ENCODE data around the gene SLC39A6. TPM values are rescaled to one million over a fixed set of nuclear protein-coding genes. Genes with fewer than 3 reads are reported as not detected.
A peak's percentile ranks its signal among the peaks of the same experiment; 100 is the strongest.
"Not testable (repeated sequence)": the region's sequence is repeated elsewhere in the genome, so short reads cannot be mapped to it uniquely, and the experiment has no call there.

SLC39A6 gene
- total RNA-seq, 1 donor from 2014 or later, result 185 TPM

DNA sequence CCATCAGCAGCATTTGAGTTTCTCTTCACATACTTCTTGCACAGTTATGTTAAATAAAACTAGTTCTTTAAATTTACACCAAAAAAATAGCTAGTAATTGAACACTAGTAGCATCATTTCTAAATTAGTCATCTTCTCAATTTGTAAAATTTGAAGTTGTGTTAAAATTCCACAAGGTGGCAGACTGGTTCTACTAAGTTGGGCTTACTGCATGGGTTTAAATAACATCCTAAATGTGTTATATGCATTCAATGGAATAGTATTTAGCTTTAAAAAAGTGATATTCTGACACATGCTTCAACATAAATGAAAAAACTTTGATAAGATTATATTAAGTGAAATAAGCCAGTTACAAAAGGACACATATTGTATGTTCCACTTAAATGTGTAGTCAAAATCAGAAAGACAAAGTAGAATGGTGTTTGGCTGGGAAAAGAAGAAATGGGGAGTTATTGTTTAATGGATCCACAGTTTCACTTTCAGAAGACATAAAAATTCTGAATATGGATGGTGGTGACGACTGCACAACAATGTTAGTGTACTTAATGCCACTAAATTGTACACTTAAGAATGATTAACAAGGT, 33.1 kb downstream of the SLC39A6 start:
- DNase-seq, result no peak

DNA sequence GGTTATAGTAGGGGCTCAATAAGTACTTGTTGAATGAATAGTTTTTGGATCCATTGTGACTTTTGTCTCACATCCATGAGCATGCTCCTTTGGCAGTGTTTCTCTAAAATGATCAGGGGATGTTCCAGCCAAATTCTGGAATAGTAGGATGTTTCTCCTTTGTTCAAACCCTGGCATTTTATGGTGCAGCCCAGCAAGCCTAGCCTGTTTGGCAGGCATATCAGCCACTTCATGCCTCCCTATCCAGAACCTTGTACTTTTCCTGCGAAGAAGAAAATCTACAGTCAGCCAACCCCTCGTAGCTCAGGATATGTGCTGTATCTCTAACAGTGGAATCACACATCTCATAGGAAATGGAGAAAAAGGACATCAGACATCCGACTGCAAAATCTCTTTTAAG, 34.7 kb downstream of the SLC39A6 start:
- no peak for DNase-seq

DNA sequence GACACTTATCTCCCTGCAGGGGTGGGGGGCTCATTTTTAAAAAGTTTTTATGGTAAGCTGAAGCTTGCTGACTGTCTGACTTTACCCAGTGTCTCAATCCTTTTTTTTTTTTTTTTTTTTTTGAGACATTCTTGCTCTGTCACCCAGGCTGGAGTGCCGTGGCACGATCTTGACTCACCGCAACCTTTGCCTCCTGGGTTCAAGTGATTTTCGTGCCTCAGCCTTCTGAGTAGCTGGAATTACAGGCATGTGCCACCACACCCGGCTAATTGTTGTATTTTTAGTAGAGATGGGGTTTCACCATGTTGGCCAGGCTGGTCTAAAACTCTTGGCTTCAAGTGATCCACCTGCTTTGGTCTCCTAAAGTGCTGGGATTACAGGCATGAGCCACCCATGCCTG, 37.0 kb downstream of the SLC39A6 start:
- not testable (repeated sequence) for DNase-seq

DNA sequence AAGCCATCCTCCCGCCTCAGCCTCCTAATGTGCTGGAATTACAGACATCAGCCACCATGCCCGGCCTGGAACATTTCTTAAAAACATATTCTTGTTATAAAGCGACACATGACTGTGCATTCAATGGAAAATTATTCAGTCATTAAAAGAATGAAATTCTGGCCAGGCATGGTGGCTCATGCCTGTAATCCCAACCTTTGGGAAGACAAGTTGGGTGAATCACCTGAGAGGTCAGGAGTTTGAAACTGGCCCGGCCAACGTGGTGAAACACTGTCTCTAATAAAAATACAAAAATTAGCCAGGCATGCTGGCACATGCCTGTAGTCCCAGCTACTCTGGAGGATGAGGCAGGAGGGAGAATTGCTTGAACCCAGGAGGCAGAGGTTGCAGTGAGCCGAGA, 40.1 kb downstream of the SLC39A6 start:
- no peak for DNase-seq

DNA sequence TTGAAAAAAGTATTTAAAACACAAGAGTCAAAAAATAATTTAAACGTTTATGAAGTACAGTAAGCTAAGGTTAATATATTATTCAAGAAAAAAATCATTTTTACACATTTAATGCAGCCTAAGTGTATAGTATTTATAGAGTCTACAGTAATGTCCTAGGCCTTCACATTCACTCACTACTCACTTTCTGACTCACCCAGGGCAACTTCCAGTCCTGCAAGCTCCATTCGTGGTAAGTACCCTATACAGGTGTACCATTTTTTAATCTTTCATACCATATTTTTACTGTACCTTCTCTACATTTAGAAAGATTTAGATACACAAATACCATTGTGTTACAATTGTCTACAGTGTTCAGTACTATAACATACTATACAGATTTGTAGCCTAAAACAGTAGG, 40.9 kb downstream of the SLC39A6 start:
- no peak for DNase-seq

DNA sequence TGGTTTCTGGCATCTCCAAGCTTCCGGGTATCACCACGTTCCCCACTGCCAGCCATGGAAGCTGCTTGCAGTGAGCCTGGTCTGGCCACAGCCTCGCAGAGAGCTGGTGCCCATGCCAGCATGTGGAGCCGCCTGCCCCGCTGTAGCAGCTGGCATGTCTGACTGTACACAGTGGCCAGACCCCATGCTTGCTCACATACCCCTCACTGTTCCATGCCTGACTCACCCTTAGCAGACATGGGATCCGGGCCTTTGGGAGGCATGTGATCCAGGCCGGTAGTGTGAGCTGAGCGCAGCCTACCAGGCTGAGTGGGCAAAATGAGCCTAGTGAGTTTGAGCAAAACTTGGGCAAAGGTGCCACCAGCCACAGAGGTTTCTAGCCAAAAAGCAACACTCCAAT, 43.0 kb downstream of the SLC39A6 start:
- no peak for DNase-seq

DNA sequence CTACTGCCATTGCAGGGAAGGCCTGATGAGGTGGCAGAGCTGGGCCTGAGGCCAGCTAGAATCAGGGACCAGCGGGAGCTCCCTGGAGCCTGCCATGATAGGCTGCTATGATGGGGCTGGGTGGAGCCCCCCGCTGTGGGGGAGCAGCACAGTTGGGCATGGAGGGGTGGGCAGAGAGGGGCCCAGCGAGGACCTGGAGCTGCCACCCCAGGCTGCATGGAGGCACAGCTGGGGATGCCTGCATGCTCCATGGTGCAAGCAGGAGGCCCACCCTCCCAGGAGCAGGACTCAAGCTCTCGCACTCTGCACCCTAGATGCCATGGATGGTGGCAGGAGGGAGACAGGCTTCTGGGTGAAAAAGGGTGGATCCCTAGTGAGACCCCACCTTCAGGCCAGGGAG, 43.9 kb downstream of the SLC39A6 start:
- DNase-seq, result no peak

DNA sequence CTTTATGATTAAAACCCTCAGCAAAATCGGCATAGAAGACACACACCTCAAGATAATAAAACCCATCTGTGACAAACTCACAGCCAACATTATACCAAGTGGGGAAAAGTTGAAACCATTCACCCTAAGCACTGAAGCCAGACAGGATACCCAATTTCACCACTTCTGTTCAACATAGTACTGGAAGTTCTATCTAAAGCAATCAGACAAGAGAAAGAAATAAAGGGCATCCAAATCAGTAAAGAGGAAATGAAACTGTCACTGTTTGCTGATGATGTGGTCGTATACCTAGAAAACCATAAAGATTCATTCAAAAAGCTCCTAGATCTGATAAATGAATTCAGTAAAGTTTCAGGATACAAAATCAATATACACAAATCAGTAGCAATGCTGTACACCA, 45.4 kb downstream of the SLC39A6 start:
- no peak for DNase-seq

DNA sequence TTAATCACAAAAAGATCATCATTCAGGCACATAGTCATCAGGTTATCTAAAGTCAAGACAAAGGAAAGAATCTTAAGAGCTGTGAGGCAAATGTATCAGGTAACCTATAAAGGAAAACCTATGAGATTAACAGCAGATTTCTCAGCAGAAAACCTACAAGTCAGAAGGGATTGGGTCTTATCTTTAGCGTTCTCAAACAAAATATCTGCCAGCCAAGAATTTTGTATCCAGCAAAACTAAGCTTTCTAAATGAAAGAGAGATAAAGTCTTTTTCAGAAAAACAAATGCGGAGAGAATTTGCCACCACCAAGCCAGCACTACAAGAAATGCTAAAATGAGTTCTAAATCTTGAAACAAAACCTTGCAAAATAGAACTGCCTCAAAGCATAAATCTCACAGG, 48.0 kb downstream of the SLC39A6 start:
- DNase-seq, result not testable (repeated sequence)

DNA sequence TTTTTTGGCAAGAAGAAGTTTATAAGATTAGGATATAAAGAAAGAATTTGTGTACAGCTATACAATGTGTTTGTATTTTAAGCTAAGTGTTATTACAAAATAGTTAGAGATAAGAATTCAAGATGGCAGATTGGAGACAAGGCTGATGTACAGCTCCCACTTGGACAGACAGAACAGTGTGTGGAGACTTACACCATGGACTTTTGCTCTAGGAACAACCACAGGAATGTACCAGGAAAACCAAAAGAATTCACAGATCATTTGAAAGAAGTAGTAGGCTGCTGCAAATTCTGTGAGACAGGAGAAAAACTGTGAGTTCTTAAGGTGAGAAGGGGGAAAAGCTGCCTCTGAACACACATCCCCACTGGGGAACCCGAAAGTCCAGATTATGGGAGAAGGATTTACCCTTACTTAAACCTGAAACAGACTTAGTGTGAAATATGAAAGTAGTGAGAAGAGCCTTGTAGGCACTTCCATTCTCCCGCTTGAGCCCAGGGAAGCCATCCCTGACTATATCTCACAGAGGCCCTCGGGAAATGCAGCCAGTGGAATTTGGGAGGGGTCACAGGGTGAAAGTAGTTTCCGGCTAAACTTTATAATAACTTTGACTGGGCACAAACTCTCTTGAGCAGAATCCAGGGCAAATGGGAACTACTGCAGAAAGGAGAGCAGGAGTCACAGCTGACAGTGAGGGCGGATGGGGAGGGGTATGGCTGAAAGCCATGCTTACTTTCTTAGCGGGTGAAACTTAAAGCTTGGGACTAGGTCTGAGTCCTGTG, 50.2 kb downstream of the SLC39A6 start:
- DNase-seq, result no peak

DNA sequence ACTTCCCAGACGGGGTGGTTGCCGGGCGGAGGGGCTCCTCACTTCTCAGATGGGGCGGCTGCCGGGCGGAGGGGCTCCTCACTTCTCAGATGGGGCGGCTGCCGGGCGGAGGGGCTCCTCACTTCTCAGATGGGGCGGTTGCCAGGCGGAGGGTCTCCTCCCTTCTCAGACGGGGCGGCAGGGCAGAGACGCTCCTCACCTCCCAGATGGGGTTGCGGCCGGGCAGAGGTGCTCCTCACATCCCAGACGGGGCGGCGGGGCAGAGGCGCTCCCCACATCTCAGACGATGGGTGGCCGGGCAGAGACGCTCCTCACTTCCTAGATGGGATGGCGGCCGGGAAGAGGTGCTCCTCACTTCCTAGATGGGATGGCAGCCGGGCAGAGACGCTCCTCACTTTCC, 51.4 kb downstream of the SLC39A6 start:
- DNase-seq, result not testable (repeated sequence)

DNA sequence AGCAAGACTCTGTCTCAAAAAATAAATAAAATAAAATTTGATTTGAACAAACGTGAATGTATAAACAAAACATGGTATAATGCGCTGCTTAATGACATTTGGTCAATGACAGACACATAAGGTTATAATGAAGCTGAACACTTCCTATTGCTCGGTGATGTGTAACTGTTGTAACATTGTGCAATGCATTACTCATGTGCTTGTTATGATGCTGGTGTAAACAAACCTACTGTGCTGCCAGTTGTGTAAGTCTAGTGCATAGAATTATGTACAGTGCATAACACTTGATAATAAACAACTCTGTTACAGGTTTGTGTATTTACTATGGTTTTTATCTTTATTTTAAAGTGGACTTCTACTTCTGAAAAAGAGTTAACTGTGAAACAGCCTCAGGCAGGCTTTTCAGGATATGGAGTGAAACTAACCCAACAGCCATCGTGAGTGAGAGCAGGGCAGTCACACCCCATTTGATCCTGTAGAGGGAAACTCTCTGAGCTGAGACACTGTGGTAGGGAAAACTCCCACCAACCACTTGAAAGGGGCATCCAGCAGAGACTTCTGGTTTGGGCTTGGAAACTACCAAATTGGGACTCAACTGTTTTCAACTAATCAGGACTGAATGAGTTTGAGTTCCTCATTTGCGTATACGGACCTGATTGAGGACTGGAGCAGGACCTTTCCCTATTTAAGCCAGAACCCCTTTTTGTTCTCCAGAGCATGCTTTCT, 53.1 kb downstream of the SLC39A6 start:
- DNase-seq, result no peak

DNA sequence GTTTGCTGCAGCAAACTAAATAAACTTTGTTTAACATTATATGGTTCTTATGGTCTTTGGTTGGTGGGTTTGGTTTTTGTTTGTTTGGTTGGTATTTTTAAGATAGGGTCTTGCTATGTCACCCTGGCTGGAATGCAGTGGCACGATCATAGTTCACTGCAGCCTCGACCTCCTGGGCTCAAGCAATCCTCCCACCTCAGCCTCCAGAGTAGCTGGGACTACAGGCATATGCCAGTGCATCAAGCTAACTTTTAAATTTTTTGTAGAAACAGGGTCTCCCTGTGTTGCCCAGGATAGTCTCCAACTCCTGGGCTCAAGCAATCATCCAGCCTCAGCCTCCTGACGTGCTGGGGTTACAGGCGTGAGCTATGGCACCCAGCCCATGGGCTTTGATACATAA, 54.7 kb downstream of the SLC39A6 start:
- DNase-seq, result no peak

DNA sequence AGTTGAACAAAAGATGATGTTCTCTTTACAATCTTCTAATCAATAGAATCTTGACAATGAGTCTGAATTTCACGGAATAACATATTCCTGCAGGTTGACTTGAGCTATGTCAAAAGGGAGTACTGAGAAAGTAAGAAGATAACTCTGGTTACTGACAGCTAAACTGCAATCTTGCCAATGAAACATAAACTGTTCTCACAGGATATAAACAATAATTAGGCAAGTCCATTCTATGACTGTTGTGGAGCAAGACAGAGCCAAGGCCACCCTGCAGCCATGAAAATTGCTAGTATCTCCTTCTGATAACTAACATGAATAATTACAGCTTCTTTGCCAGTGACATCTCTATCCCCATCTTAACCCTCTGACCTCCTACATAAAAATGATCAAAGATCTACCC, 55.5 kb downstream of the SLC39A6 start:
- DNase-seq, result no peak

DNA sequence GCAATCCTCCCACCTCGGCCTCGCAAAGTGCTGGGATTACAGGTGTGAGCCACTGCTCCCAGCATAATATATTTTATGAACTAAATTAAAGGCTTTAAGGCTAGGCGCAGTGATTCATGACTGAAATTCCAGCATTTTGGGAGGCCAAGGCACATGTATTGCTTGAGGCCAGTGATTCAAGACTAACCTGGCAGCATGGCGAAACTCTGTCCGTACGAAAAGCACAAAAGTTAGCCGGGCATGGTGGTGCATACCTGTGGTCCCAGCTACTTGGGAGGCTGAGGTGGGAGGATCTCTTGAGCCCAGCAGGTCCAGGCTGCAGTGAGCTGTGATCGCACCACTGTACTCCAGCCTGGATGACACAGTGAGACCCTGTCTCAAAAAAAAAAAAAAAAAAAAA, 56.7 kb downstream of the SLC39A6 start:
- not testable (repeated sequence) for DNase-seq

DNA sequence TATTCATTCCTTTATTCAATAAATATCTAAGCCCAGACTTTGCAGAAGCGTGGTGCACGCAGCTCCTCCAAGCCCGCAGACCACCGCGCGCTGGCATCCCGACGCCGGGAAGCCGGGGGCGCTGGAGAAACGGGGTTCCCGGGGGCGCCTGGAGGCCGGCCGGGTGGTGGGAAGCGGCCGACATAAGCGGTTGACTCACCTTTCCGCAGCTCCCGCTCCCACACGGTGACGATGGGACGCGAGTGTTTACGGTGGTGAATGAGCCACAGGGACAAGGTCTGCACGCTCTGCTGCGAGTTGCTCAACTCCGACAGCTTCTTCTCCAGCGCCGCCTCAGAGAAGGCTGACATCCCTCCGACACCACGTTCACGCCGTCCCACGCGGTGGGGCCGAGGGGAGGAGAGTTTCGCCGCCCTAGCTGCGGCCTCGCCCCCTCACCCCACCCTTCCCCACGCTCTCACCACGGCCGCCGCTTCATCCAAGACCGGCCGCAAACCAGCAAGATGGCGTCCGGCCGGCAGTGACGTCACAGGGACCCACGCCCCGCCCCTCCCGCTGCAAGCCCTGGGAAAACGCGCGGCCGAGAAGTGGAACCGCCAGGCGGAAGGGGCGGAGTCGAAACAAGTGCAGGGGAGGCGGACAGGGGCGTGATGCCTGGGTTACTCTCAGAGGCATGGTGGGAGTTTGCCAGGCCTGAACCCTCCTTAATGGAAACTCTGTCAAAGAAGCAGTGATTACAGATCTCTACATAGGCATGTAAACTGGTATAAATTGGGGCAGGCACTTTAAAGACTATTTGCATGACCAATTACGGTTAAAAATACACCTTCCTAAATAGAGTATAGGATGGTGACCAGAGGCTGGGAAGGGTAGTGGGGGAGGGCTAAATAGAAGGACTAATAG, 61.8 kb downstream of the SLC39A6 start, which contains the start of gene RPRD1A:
RPRD1A (minus strand) TSS at position 505 of the 903 bp plus-strand sequence; CDS start at position 350, 155 bp downstream.
- peak; percentile 97 for DNase-seq

DNA sequence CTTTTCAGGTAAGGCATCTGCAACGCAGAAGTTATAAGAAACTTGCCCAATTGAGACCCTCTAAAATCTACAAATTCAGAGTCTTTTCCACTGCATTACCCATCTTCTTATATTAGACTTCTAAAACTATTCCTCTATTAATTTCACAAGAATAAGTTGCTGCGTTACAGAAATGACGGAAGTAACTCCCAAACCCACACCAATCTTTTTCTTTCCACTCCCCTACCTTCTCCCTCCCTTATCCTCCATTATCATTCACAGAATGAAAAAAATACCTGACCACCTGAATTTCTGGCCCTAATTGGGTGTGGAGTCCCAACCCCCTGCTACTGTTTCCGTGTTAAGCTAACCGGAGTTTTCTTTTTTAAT, 62.5 kb downstream of the SLC39A6 start:
- no peak for DNase-seq

DNA sequence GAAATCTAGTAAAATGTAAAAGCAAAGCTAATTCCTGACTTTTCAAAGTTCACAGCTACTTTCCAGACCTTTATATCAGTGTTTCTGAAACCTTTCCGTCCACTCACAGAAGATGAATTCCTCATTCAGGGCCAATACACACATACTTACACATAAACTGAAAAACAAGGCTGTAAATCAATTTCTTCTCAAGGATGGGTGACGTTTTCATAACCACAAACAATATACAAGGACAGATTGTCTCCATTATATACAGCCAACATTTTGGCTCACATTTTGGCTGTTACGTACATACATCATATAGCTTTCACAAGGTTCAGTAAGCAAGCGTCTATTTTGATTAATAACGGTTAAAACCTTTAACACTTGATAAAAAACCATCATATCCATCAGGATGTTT, 63.1 kb downstream of the SLC39A6 start:
- no peak for DNase-seq

DNA sequence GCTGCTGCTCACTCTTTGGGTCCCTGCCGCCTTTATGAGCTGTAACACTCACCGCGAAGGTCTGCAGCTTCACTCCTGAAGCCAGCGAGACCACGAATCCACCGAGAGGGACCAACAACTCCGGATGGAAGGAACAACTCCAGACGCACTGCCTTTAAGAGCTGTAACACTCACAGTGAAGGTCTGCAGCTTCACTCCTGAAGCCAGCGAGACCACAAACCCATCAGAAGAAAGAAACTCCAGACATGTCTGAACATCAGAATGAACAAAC, 64.4 kb downstream of the SLC39A6 start:
- not testable (repeated sequence) for DNase-seq

DNA sequence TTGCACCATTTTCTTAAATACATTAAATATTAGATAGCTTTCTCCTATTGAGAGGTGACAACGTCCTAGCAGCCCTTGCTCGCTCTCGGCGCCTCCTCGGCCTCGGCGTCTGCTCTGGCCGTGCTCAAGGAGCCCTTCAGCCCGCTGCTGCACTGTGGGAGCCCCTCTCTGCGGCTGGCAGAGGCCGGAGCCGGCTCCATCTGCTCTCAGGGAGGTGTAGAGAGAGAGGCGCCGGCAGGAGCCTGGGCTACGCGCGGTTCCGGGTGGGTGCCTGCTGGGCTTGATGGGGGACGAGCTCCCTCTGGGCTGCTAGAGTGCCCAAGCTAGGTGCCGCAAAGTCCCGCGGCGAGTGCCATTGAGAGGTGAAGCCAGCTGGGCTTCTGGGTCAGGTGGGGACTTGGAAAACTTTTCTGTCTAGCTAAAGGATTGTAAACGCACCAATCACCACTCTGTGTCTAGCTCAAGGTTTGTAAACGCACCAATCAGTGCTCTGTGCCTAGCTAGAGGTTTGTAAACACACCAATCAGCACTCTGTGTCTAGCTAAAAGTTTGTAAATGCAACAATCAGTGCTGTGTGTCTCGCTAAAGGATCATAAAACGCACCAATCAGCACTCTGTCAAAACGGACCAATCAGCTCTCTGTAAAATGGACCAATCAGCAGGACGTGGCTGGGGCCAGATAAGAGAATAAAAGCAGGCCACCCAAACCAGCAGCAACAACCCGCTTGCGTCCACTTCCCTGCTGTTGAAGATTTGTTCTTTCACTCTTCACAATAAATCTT, 64.9 kb downstream of the SLC39A6 start:
- DNase-seq, result no peak

DNA sequence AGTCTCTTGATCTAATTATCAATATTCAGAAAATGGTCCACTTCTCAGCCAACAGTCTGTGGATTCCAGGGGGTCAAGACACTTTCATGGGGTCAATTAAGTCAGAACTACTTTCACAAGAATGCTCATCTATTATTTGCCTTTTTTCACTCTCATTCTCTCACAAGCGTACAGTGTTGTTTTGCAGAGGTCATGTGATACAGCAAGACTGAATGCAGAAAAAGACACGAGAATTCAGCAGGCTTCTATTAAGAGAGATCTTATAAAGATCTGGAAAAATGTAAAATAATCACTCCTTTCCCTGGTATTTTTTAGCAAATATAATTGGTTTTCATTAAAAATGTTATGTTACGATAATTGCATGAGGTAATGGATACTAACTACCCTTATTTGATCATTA, 70.5 kb downstream of the SLC39A6 start:
- no peak for DNase-seq
